NCI-H446 treated with DMSO at 0.1 percent for 48 hours (cell line): ENCODE data around the gene PDE8B.

ENCODE experiments used
- DNase-seq: peaks from one replicate; lab custom pipeline; 2025; lab: John Stamatoyannopoulos, UW

The PDE8B gene

GRCh38 chr5:77325921-77326541 is 115.6 kb downstream of the PDE8B start:
- DNase-seq = no peak

- DNase-seq = no peak
Measured at GRCh38 chr5:77326986-77327734, 116.7 kb downstream of the PDE8B start.

DNA sequence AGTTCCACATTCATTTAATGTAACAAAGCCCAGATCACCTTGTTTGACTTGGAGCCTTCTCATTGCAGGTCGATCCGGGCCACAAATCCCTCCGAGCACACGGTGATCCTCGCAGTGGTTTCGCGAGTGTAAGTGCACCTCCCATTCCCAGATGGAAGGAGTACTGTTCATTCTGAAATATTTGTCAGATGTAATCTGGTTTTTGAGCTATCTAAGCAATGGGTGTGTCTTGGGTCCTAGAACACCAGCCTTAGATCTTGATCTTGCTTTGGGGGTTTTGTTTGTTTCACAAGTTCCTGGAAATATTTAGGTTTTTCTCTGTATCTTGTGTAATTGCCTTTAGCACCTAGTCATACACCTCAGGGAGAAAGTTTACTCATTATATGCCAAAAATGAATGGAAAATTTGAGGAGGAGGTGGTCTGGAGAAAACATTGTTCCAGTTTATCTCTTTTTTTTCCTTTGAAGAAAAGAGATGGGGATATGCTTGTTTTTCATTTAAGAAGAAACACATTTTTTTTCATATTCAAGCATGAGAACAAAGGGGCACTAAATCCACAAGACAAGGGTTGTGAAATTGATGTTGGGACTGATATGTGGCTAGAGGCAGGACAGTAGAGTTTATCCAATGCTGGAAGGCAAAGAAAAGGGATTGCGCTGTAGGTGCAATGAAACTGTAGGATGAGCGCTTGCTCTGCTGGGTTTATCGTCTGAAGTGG is 118.6 kb downstream of the PDE8B start:
- DNase-seq = no peak

- DNase-seq = no peak
Measured at GRCh38 chr5:77329664-77330430, 119.4 kb downstream of the PDE8B start.

- DNase-seq = no peak
Measured at GRCh38 chr5:77333036-77333435, 122.6 kb downstream of the PDE8B start.

DNA sequence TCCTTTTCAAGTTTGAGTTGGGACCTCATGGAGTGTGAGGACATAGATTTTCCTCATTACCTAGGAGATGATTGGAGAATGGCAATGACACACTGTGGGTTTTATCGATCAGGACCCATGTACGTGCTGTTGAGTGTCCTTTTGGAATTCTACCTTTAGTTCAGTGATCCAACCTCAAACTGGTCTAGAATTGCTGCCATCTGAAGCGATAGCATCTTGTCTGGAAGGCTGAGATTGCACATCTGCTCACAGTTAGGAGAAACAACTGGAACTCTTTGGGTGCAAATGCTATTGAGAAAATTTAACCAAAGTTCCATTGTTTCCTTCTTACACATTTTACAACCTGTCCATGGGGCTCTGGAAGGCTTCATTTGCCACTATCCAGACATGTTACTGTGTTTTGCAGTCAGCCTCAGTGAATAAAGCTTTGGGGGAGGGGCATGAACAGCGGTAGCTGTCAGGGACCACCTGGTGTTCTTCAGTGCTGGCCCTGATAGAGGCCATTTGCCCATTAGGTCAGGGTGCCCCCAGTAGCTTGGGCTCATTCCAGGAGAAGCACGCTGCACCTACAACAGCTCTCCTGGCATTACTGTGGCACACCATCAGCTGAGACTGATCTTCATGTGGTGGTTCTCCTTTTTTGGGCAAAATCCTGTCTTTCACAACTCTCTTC is 123.1 kb downstream of the PDE8B start:
- DNase-seq = no peak

DNA sequence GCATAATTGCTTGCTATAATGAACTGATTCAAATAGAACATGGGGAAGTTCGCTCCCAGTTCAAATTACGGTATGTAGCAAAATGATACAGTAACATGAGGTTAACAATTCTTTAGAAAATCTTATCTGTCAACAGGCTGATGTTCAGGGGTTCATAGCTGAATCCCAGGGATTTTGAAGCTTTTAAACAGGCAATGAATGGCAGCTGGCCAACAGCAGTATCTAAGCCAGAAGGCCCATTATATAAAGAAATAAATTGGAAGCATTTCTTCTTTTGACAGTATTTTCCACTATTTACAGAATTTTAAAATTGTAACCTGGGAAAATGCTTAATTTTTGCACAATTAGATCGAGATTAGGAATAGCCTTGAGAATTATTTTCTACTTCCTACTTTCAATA is 126.8 kb downstream of the PDE8B start:
- no peak for DNase-seq

DNA sequence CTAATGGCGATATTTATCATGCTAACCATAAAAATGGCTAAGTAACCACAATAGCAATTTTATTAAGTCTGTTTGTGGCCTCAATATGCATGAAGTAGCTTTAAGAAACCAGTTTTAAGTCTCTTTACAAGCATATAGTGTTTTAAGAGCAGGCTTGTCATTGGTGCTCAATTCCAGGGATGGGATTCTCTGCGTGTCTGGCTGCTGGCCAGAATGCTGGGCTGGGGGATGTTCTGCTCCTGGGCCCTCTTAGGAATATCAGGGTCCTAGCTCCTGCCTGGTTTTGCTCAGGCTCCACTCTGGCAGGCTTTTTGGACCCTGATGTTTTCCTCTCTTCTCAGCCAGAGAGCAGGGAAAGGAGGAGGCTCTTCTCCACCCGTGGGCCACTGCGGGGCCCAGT is 127.2 kb downstream of the PDE8B start:
- DNase-seq = no peak

DNA sequence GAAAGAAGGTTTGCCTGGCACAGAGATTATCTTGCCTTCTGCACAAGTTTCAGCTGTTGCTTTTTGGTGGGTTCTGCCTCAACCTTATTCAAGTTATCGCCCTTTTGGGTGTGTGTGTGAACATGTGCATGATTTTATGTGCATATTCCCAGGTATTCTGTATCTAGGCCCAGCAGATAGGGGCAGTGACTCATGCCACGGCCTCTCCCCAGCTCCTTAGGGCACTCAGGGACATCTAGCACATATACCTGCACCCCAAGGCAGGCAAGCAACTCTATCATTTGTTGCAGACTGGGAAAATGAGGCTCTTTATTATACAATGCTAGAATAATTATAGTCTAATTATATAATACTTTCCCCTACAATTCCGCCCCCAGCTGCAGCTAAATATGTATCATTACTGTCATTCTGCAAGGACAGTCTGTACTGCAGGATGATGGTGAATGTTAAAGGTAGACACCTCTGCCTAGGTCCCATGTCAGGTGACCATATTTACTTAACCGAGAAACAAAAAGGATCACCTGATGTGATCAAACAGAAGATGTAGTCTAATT is 128.9 kb downstream of the PDE8B start:
- DNase-seq = no peak

GRCh38 chr5:77343165-77343564 is 132.7 kb downstream of the PDE8B start:
- no peak for DNase-seq

- no peak for DNase-seq
Measured at GRCh38 chr5:77347435-77348098, 137.1 kb downstream of the PDE8B start.

DNA sequence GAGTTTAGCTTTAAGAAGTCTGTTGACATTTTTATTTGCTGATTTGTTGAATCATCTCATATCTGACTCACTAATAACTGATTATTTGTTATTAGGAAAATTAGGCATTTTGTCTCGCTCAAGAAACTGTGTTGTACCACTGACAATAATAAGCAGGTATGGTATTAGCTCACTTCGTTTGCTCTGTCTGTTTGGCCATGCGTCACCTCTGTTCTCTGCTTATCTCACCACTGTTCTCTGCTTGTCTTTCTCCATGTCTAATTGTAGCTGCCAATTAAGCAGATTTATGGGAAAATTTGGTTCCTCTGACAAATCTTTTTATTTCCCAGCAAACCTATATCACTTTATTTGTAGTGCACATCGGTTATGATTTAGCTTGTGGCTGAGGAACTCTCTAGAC is 142.8 kb downstream of the PDE8B start:
- DNase-seq = no peak

GRCh38 chr5:77354454-77354853 is 144.0 kb downstream of the PDE8B start:
- DNase-seq = no peak

GRCh38 chr5:77355080-77355479 is 144.6 kb downstream of the PDE8B start:
- no peak for DNase-seq

- DNase-seq = no peak
Measured at GRCh38 chr5:77355751-77356150, 145.3 kb downstream of the PDE8B start.

GRCh38 chr5:77356740-77357139 is 146.3 kb downstream of the PDE8B start:
- DNase-seq = no peak

- DNase-seq = no peak
Measured at GRCh38 chr5:77358255-77359205, 148.1 kb downstream of the PDE8B start.

GRCh38 chr5:77359231-77359630 is 148.8 kb downstream of the PDE8B start:
- DNase-seq = no peak

GRCh38 chr5:77360381-77360780 is 149.9 kb downstream of the PDE8B start:
- no peak for DNase-seq

DNA sequence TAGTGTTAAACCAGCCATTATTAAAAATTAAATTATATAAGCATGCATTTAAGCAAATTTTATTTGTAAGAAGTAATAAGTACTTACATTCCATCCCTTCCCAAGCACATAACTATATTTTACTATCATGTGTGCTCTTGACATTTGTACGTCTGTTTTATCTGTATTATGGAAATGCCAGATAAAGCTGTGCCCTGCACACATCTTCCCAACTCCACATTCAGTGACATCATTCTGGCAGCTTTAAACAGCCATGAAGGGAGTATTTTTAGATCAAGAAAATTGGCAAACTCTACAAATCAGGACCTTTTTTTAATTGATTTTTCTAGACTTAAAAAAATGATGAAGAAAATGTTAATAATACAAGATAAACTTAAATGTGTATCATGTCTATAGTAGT is 150.5 kb downstream of the PDE8B start:
- DNase-seq = no peak
